ENCODE data around the gene AGBL4.

DNA sequence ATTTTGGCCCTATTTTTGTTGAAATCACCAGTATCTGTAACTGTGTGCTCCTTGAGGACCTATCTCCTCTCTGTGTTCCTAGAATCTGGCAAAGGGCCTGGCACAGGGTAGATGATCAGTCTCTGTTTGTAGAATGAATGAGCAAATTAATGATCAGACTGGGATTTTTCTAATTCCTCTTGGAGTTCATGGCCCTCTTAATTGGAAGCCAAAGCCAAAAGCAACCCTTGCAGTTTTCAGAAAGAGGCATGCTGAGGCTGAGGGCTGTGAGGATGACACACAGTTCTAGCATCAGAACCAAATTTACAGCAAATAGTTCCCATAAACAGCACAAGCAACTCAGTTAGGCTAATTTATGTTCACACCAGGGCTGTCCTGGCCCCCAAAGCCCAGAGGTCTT, 1136.0 kb downstream of the AGBL4 start:
- TF ChIP-seq CTCF (IDR thresholded peaks at IDR 0.05) (no peak), POLR2A (IDR thresholded peaks at IDR 0.05) (no peak), EP300 (IDR thresholded peaks at IDR 0.05) (no peak)
